OCI-LY1 (cell line): Measurements from ENCODE around the gene HOXA5.

Experiments
- H2AFZ ChIP-seq: fragments of 200-600 bp; sonication (generic), shearing (Covaris generic); 2 replicates; pipeline ENCODE4 v1.6.0; 2014; ENCODE audit warnings: antibody characterized with exemption, mild to moderate bottlenecking, low read length
- H3F3A ChIP-seq: fragments of 200-600 bp; sonication (generic), shearing (Covaris generic); 2 replicates; pipeline ENCODE4 v1.6.0; 2014; ENCODE audit warnings: mild to moderate bottlenecking, antibody characterized with exemption, low read length, moderate library complexity; ENCODE audit not compliant: insufficient read depth
- H3K27ac ChIP-seq: fragments of 200-600 bp; sonication (generic); 2 replicates; pipeline ENCODE4 v1.5.1; 2014; ENCODE audit warnings: low read length, mixed run types, mild to moderate bottlenecking, low read depth; ENCODE audit not compliant: poor library complexity, severe bottlenecking
- H3K27me3 ChIP-seq: fragments of 200-600 bp; sonication (generic); 2 replicates; pipeline ENCODE4 v1.6.0; 2014; ENCODE audit warnings: antibody characterized with exemption, mild to moderate bottlenecking, low read length, moderate library complexity; ENCODE audit not compliant: insufficient read depth
- H3K36me3 ChIP-seq: fragments of 200-600 bp; sonication (generic); 2 replicates; pipeline ENCODE4 v1.6.1; 2014; ENCODE audit warnings: mild to moderate bottlenecking, antibody characterized with exemption, low read length, moderate library complexity, mixed read lengths; ENCODE audit not compliant: insufficient read depth
- H3K4me1 ChIP-seq: fragments of 200-600 bp; sonication (generic); 2 replicates; pipeline ENCODE4 v1.5.1; 2014; ENCODE audit warnings: mild to moderate bottlenecking, low read length, moderate library complexity; ENCODE audit not compliant: insufficient read depth, severe bottlenecking
- H3K4me2 ChIP-seq: fragments of 200-600 bp; sonication (generic), shearing (Covaris generic); 2 replicates; pipeline ENCODE4 v1.6.1; 2014; ENCODE audit warnings: low read length
- H3K4me3 ChIP-seq: fragments of 200-600 bp; sonication (generic); 2 replicates; pipeline ENCODE4 v1.5.1; 2014; ENCODE audit warnings: low read length, low read depth, mild to moderate bottlenecking, mixed read lengths; ENCODE audit not compliant: poor library complexity, severe bottlenecking
- H3K79me2 ChIP-seq: fragments of 200-600 bp; shearing (Covaris generic); 2 replicates; pipeline ENCODE4 v1.6.1; 2016; ENCODE audit warnings: mixed run types, low read length, mixed read lengths; ENCODE audit not compliant: insufficient read depth
- H3K9ac ChIP-seq: fragments of 200-600 bp; sonication (generic), shearing (Covaris generic); 2 replicates; pipeline ENCODE4 v1.6.1; 2014; ENCODE audit warnings: mild to moderate bottlenecking, low read length, mixed read lengths
- H3K9me2 ChIP-seq: fragments of 200-600 bp; sonication (generic), shearing (Covaris generic); 2 replicates; pipeline ENCODE4 v1.6.1; 2014; ENCODE audit warnings: low read depth, mild to moderate bottlenecking, low read length, mixed read lengths
- H3K9me3 ChIP-seq: fragments of 200-600 bp; shearing (Covaris generic); 2 replicates; pipeline ENCODE4 v1.6.1; 2014; ENCODE audit warnings: low read length, mixed read lengths
- H4K20me1 ChIP-seq: fragments of 200-600 bp; sonication (generic), shearing (Covaris generic); 2 replicates; pipeline ENCODE4 v1.6.0; 2016; ENCODE audit warnings: mild to moderate bottlenecking, low read length; ENCODE audit not compliant: insufficient read depth
- EZH2 ChIP-seq: fragments of 200-600 bp; sonication (generic), shearing (Covaris generic); IDR thresholded peaks from 2 replicates; pipeline ENCODE4 v1.8.0; 2017; ENCODE audit warnings: borderline replicate concordance, mixed run types, mild to moderate bottlenecking, antibody characterized with exemption, low read length, moderate library complexity, mixed read lengths
- TF ChIP-seq, protein P1 (sequence below): fragments of 200-600 bp; sonication (generic), shearing (Covaris generic); IDR thresholded peaks from 2 replicates; pipeline ENCODE4 v1.5.1; 2017; ENCODE audit warnings: mild to moderate bottlenecking, antibody characterized with exemption, low read length, moderate library complexity, mixed read lengths

The HOXA5 gene

DNA sequence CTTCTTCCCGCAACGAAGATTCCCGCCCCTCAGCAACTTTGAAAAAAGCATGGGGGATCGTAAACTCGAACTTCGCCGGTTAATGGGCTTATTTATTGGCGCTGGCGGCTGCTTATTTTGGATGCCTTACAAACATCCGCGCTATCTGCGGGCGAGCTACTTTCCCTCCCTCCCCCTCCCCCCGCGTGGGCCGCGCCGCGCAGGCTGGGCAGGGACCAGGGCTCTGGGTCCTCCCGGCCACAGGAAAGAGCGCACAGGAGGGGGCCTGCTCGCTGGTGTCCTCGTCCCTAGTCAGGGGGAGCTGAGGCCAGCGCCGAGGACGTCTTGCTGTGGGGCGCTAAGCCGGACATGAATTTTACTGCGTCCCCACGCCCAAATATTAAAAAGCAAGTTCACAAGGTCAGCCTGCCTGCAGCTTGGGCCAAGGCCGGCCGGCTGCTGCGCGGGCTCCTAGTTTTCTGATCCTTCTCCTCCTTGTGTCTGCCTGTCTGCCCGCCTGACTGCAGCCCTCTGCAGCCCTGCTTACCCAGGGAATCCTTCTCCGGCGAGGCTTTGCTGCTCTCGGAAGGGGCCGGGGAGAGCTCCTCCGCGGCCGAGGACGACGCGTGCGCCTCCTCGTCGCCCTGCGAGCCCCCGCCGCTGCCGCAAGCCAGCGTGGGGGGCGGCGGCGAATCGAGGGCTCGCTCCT, 29.5 kb upstream of the HOXA5 start:
- Histone ChIP-seq H2AFZ (peak overlapping the region; percentile 13; the same call in 1 of the 2 replicates), H3K4me3 (peak overlapping the region; percentile 67), H3F3A (no peaks in the 10 kb centered on the region), H3K27me3 (peaks cover 9% of the 10 kb centered on the region; the same call in 1 of the 2 replicates), H3K36me3 (no peaks in the 10 kb centered on the region), H3K4me2 (peak overlapping the region; percentile 90), H4K20me1 (no peaks in the 10 kb centered on the region), H3K27ac (no peak overlapping the region), H3K9ac (peak overlapping the region; percentile 61), H3K9me2 (no peaks in the 10 kb centered on the region), H3K9me3 (no peaks in the 10 kb centered on the region), H3K79me2 (no peaks in the 10 kb centered on the region), H3K4me1 (peaks cover 16% of the 10 kb centered on the region)
- no peak for TF ChIP-seq EZH2
- TF ChIP-seq, protein P1, sequence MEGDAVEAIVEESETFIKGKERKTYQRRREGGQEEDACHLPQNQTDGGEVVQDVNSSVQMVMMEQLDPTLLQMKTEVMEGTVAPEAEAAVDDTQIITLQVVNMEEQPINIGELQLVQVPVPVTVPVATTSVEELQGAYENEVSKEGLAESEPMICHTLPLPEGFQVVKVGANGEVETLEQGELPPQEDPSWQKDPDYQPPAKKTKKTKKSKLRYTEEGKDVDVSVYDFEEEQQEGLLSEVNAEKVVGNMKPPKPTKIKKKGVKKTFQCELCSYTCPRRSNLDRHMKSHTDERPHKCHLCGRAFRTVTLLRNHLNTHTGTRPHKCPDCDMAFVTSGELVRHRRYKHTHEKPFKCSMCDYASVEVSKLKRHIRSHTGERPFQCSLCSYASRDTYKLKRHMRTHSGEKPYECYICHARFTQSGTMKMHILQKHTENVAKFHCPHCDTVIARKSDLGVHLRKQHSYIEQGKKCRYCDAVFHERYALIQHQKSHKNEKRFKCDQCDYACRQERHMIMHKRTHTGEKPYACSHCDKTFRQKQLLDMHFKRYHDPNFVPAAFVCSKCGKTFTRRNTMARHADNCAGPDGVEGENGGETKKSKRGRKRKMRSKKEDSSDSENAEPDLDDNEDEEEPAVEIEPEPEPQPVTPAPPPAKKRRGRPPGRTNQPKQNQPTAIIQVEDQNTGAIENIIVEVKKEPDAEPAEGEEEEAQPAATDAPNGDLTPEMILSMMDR: no peak

DNA sequence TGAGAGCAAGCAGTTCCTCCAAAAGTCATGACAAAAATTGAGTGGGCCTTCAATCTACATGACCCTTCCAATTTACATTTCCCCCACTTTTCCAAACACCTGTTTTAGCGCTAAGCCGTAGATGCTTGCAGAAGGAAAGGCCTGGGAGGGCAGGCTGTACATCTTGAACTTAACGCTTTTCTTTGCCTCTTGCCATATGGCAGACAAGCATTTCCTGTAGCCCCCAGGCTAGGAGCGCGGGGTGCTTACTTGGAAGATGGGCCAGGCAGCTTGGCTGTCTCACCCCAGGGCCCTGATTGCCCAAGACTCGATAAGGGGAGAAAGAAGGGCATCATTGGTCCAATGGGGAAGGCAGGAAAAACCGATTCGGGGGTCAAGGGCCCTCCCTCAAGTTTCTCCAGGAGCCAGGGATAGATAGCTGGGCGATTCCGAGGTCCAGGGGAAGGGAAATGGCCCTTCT, 28.9 kb upstream of the HOXA5 start:
- H3K4me3 ChIP-seq: peak overlapping the region; percentile 67
- H3K27ac ChIP-seq: no peak overlapping the region
- peaks cover 16% of the 10 kb centered on the region for H3K4me1 ChIP-seq
- no peaks in the 10 kb centered on the region for H3K36me3 ChIP-seq
- H3K27me3 ChIP-seq: peaks cover 9% of the 10 kb centered on the region; the same call in 1 of the 2 replicates
- H3K9ac ChIP-seq: no peak overlapping the region; the same call in 1 of the 2 replicates
- no peak for TF ChIP-seq EZH2
- TF ChIP-seq, protein P1: no peak
- H3K9me2 ChIP-seq: no peaks in the 10 kb centered on the region
- H3F3A ChIP-seq: no peaks in the 10 kb centered on the region
- H4K20me1 ChIP-seq: no peaks in the 10 kb centered on the region
- H2AFZ ChIP-seq: no peak overlapping the region
- peak overlapping the region; percentile 90; the same call in 1 of the 2 replicates for H3K4me2 ChIP-seq
- H3K9me3 ChIP-seq: no peaks in the 10 kb centered on the region
- H3K79me2 ChIP-seq: no peaks in the 10 kb centered on the region

DNA sequence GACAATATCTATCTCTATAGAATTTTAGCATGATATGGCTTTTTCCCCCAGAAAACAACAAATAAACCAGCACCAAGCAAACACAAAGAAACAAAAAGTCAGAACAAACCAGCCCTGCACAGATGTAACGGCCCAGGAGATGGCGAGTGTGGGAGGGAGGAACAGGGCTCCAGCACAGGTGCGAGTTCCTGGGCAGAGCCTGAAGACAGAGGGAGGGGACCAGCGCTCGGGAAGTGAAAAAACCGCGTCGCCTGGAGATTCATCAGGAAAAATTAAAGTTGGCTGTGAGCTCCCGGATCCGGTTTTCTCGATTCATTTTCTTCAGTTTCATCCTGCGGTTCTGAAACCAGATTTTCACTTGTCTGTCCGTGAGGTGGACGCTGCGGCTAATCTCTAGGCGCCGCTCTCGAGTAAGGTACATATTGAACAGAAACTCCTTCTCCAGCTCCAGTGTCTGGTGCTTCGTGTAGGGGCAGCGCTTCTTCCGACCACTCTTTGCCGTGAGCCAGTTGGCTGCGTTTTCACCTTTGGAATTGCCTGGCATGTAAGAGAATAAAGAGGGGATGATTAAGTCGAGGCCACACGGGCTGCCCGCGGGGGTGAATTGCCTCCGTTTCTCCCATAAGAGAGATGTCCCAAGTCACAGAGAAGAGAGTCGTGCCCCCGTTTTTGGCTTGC, 28.3 kb upstream of the HOXA5 start:
- no peaks in the 10 kb centered on the region for H3K9me3 ChIP-seq
- no peak overlapping the region for H2AFZ ChIP-seq
- H3K36me3 ChIP-seq: no peaks in the 10 kb centered on the region
- no peak for TF ChIP-seq EZH2
- TF ChIP-seq, protein P1: 0 out of 2 replicates have a peak, but pooled peaks have one; percentile 4
- H3K79me2 ChIP-seq: no peaks in the 10 kb centered on the region
- peaks cover 16% of the 10 kb centered on the region for H3K4me1 ChIP-seq
- no peak overlapping the region for H3K4me3 ChIP-seq
- H3K9ac ChIP-seq: no peak overlapping the region
- no peaks in the 10 kb centered on the region for H3K9me2 ChIP-seq
- H3K27me3 ChIP-seq: peaks cover 13% of the 10 kb centered on the region; the same call in 1 of the 2 replicates
- H3F3A ChIP-seq: no peaks in the 10 kb centered on the region
- peak overlapping the region; percentile 8; the same call in 1 of the 2 replicates for H3K4me2 ChIP-seq
- H3K27ac ChIP-seq: no peak overlapping the region
- no peaks in the 10 kb centered on the region for H4K20me1 ChIP-seq
